Peyer's patch (tissue), 4 donors: ENCODE data around the gene BMP7. TPM values are rescaled to one million over a fixed set of nuclear protein-coding genes. Genes with fewer than 3 reads are reported as not detected.

Experiments used
- DNase-seq, 3 donors: peaks; one replicate each; pipeline ENCODE4 v3.0.0-alpha.2; 2017 to 2019
- H3K27ac ChIP-seq, 4 donors: fragments of 200-600 bp; sonication (generic); one replicate each; pipeline ENCODE4 v1.5.1; 2016 to 2019
- H3K27me3 ChIP-seq, 2 donors: fragments of 200-600 bp; sonication (generic); one replicate each; pipeline ENCODE4 v1.5.1; 2019
- H3K36me3 ChIP-seq, 3 donors: fragments of 200-600 bp; sonication (generic); one replicate each; pipeline ENCODE4 v1.5.1; 2016 to 2019
- H3K4me1 ChIP-seq, 4 donors: fragments of 200-600 bp; sonication (generic); one replicate each; pipeline ENCODE4 v1.5.1; 2016 to 2019
- H3K4me3 ChIP-seq, 4 donors: fragments of 200-600 bp; sonication (generic); 1 replicate in 3 of 4; 2 replicates in 1 of 4; pipeline ENCODE4 v1.5.1; 2016 to 2019; ENCODE audit warnings: mild to moderate bottlenecking in 1 of 4
- H3K9me3 ChIP-seq, 4 donors: fragments of 200-600 bp; sonication (generic); one replicate each; pipeline ENCODE4 v1.5.1; 2016 to 2019; ENCODE audit warnings: mild to moderate bottlenecking in 1 of 4
- POLR2A ChIP-seq, 2 donors: fragments of 450-650 bp; IDR thresholded peaks; one replicate each; pipeline ENCODE4 v1.5.1; 2017; ENCODE audit warnings: antibody characterized with exemption in 2 of 2, mild to moderate bottlenecking in 2 of 2, moderate library complexity in 2 of 2
- total RNA-seq, 4 donors: library from RNA; depleted of rRNA; stranded (reverse); fragments of >200 nt; gene quantifications; one replicate each; pipeline ENCODE4 v1.1.0, GENCODE V29; 2016
- TF ChIP-seq, protein P1 (sequence below), 6 experiments: fragments of 450-650 bp in 4 of 6; fragments of 200-600 bp in 2 of 6; sonication (generic) in 1 of 6; IDR thresholded peaks; one replicate each; pipeline ENCODE4 v1.5.1; 2017 to 2019; ENCODE audit warnings: antibody characterized with exemption in 6 of 6, mild to moderate bottlenecking in 3 of 6, moderate library complexity in 1 of 6

Gene BMP7
- total RNA-seq, 4 donors from 2014 or later: 0.67 to 2.7 TPM; not detected in 2

DNA sequence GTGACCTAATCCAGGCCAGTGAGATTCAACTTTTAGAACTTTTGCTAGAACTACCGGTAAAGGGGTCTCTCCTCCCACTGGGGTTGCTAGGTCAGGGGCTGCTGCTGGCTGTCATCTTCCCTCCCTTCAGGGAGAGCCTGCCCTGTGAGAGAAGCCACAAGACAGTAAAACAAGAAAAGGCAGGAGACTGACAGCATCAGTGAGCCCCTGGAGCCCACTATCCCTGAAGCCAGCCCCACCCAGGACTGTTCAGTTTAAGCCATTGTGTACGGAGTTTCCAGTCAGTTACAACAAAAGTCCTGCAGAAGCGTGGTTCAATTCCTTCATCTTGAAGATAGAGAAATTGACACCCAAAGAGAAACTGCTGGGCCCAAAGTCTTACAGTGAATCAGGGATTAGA is 7.9 kb upstream of the BMP7 start:
- H3K27ac ChIP-seq: no peak overlapping the region
- no peak overlapping the region for H3K4me3 ChIP-seq
- H3K27me3 ChIP-seq: no peaks in the 10 kb centered on the region
- no peaks in the 10 kb centered on the region for H3K36me3 ChIP-seq
- no peaks in the 10 kb centered on the region for H3K9me3 ChIP-seq
- H3K4me1 ChIP-seq: no peaks in the 10 kb centered on the region
- no peak for DNase-seq
- TF ChIP-seq, protein P1, sequence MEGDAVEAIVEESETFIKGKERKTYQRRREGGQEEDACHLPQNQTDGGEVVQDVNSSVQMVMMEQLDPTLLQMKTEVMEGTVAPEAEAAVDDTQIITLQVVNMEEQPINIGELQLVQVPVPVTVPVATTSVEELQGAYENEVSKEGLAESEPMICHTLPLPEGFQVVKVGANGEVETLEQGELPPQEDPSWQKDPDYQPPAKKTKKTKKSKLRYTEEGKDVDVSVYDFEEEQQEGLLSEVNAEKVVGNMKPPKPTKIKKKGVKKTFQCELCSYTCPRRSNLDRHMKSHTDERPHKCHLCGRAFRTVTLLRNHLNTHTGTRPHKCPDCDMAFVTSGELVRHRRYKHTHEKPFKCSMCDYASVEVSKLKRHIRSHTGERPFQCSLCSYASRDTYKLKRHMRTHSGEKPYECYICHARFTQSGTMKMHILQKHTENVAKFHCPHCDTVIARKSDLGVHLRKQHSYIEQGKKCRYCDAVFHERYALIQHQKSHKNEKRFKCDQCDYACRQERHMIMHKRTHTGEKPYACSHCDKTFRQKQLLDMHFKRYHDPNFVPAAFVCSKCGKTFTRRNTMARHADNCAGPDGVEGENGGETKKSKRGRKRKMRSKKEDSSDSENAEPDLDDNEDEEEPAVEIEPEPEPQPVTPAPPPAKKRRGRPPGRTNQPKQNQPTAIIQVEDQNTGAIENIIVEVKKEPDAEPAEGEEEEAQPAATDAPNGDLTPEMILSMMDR (IDR thresholded peaks at IDR 0.05): no peak
- no peak for TF ChIP-seq POLR2A (IDR thresholded peaks at IDR 0.05)

- H3K4me3 ChIP-seq: no peak overlapping the region
- no peak for DNase-seq
- H3K4me1 ChIP-seq: no peaks in the 10 kb centered on the region
Observed at GRCh38 chr20:57272883-57273535, 6.6 kb upstream of the BMP7 start.

DNA sequence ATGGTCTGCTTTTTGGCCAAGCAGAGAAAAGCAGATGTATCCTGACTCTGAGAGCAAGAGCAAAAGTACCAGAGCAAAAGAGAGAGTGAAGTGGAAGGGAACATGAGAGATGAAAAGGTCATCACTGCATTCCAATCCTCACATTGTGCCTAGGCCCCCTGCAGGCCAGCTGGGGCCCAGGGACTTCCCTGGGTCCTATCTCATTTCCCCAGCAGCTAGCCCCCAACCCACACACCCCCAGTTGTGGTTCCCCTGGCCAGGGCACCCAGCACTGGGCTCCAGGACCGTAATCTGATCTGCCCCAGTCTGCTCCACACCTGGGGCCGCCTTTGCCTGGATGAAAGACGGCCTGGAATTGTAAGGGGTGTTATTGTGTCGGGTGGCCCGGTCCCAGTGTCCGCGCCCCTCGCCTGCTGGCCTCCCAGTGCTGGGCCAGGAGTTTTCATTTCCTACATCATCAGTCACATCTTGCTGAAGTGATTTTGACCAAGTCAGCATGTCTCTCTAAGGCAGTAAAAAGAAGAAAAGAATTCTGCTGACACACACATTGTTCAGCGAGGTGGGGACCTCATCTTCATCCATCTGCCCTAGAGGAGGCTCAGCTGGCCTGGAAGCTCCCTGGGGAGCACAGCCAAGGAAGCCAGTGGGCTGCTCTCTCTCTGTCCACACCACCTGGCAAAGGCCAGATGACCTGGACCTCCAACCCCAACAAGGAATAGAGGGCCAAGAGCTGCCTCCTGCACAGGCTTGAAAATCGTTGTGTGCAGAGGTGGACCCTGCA is 4.0 kb upstream of the BMP7 start:
- H3K4me1 ChIP-seq: peaks cover 0 to 14% (median 0%) of the 10 kb centered on the region in 4 donors
- no peak overlapping the region for H3K27ac ChIP-seq
- DNase-seq: no peak
- no peak for TF ChIP-seq POLR2A (IDR thresholded peaks at IDR 0.05)
- H3K9me3 ChIP-seq: no peaks in the 10 kb centered on the region
- no peak overlapping the region for H3K4me3 ChIP-seq
- H3K27me3 ChIP-seq: peaks cover 0 to 11% of the 10 kb centered on the region in 2 donors
- no peaks in the 10 kb centered on the region for H3K36me3 ChIP-seq

More at GRCh38 chr20:57272883-57273535, 6.6 kb upstream of the BMP7 start:
- no peaks in the 10 kb centered on the region for H3K9me3 ChIP-seq
- TF ChIP-seq, protein P1 (IDR thresholded peaks at IDR 0.05): no peak
- no peak for TF ChIP-seq POLR2A (IDR thresholded peaks at IDR 0.05)
- H3K27me3 ChIP-seq: no peaks in the 10 kb centered on the region
- no peak overlapping the region for H3K27ac ChIP-seq
- H3K36me3 ChIP-seq: no peaks in the 10 kb centered on the region

GRCh38 chr20:57269148-57269984 is 2.9 kb upstream of the BMP7 start:
- peaks cover 0 to 19% (median 0%) of the 10 kb centered on the region in 4 donors for H3K4me1 ChIP-seq
- no peak overlapping the region for H3K4me3 ChIP-seq
- no peaks in the 10 kb centered on the region for H3K9me3 ChIP-seq
- TF ChIP-seq, protein P1 (IDR thresholded peaks at IDR 0.05): no peak
- TF ChIP-seq POLR2A (IDR thresholded peaks at IDR 0.05): no peak
- H3K27ac ChIP-seq: no peak overlapping the region
- H3K36me3 ChIP-seq: no peaks in the 10 kb centered on the region
- DNase-seq: no peak
- H3K27me3 ChIP-seq: peaks cover 0 to 15% of the 10 kb centered on the region in 2 donors

- Histone ChIP-seq H3K27me3 (peaks cover 0 to 15% of the 10 kb centered on the region in 2 donors), H3K27ac (no peak overlapping the region), H3K4me1 (peaks cover 0 to 19% (median 0%) of the 10 kb centered on the region in 4 donors), H3K4me3 (no peak overlapping the region), H3K36me3 (no peaks in the 10 kb centered on the region), H3K9me3 (no peaks in the 10 kb centered on the region)
- TF ChIP-seq, protein P1 (IDR thresholded peaks at IDR 0.05): no peak
- TF ChIP-seq POLR2A (IDR thresholded peaks at IDR 0.05): no peak
- DNase-seq: no peak
Observed at GRCh38 chr20:57268399-57269076, 2.1 kb upstream of the BMP7 start.
